Activated B cell treated with CpG ODN at 0.5 μM for 24 hours (primary cell): ENCODE results near the gene YBX1. TPM values are rescaled to one million over a fixed set of nuclear protein-coding genes. Genes with fewer than 3 reads are reported as not detected.

ENCODE experiments used
- ATAC-seq: fragments of 200-7000 bp; cut with Tn5 transposase; one replicate; pipeline ENCODE4 v1.10.0; 2021; ENCODE audit warnings: low read depth, mild to moderate bottlenecking, moderate library complexity
- CTCF ChIA-PET: fragments of 350-600 bp; sonication (Branson Sonifier 250); formaldehyde crosslinking; loops from one replicate; lab custom pipeline; 2021; ENCODE audit warnings: antibody characterized with exemption; lab: Charles Lee
- POLR2A ChIA-PET: fragments of 350-600 bp; sonication (Branson Sonifier 250); formaldehyde crosslinking; loops from one replicate; lab custom pipeline; 2021; ENCODE audit warnings: antibody characterized with exemption; lab: Charles Lee
- DNase-seq: peaks from one replicate; pipeline ENCODE4 v3.0.0; 2022
- H3K27ac Mint-ChIP-seq: one replicate; pipeline ENCODE4 v1.8.0; 2020; ENCODE audit warnings: mixed read lengths
- H3K27me3 Mint-ChIP-seq: one replicate; pipeline ENCODE4 v1.8.0; 2021; ENCODE audit warnings: mixed read lengths
- H3K36me3 Mint-ChIP-seq: one replicate; pipeline ENCODE4 v1.8.0; 2021; ENCODE audit warnings: low read depth, mixed read lengths
- H3K4me1 Mint-ChIP-seq: one replicate; pipeline ENCODE4 v1.8.0; 2021; ENCODE audit warnings: mixed read lengths
- H3K4me3 Mint-ChIP-seq: one replicate; pipeline ENCODE4 v1.8.0; 2020; ENCODE audit warnings: mild to moderate bottlenecking, mixed read lengths
- H3K9me3 Mint-ChIP-seq: one replicate; pipeline ENCODE4 v1.8.0; 2020; ENCODE audit warnings: mixed read lengths
- CTCF ChIP-seq: fragments of 200-600 bp; IDR thresholded peaks from one replicate; pipeline ENCODE4 v1.8.0; 2022; ENCODE audit warnings: antibody characterized with exemption, mild to moderate bottlenecking
- intact Hi-C: fragments of 100-400 bp; cut with micrococcal nuclease; formaldehyde crosslinking; loops from one replicate; pipeline ENCODE4 v1.15.1; 2024
- total RNA-seq: library from RNA; stranded (reverse); gene quantifications from 2 replicates; pipeline ENCODE4 v1.2.3, GENCODE V29; 2022

The YBX1 gene
- total RNA-seq, 1 donor from 2014 or later: 609 TPM

GRCh38 chr1:42737257-42737656, 55.0 kb downstream of the YBX1 start:
- peak overlapping the region; percentile 16 for H3K27ac Mint-ChIP-seq
- no peak for DNase-seq
- intact Hi-C loops: no loop called here

DNA sequence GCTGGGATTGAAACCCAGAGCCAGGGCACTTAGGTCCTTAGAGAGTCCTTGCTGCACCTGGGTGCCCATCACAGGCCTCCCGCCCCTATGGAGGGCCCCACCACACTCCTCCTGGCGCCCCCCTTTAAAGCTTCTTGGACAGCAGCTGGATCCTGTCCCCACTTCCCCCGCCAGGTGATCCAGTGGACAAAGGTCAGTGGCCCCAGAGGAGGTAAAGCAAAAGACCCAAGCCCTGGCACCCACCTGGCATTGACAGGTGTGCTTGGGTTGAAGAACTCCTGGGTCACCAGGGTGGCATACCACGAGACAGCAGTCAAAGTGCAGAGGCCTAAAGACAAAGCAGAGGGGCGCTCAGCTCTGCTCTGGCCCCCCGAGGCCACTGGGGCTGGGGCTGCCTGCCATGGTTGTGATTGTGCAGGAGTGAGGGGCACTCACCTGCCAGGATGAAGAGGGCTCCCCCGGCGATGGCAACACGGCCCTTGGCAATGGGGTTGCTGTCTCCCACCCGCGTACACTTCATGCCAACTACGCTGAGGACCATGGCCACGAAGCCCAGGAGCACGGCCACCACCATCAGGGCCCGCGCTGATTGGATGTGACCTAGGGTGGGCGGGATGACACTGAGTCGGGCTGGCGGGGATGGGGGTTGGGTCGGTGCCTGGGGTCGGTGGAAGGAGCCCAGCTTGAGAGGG, 55.9 kb downstream of the YBX1 start:
- POLR2A ChIA-PET: no interaction called here

More at GRCh38 chr1:42737257-42737656, 55.0 kb downstream of the YBX1 start:
- Mint-ChIP-seq H3K4me1 (peaks cover 16% of the 10 kb centered on the region), H3K27me3 (no peaks in the 10 kb centered on the region), H3K4me3 (no peak overlapping the region), H3K36me3 (no peaks in the 10 kb centered on the region), H3K9me3 (no peaks in the 10 kb centered on the region)
- TF ChIP-seq CTCF: no peak
- no peak for ATAC-seq
- CTCF ChIA-PET: no interaction called here
- POLR2A ChIA-PET: no interaction called here

GRCh38 chr1:42738678-42739226, 56.5 kb downstream of the YBX1 start:
- ChIA-PET CTCF (no interaction called here), POLR2A (no interaction called here)
- TF ChIP-seq CTCF: no peak
- H3K4me1 Mint-ChIP-seq: peaks cover 16% of the 10 kb centered on the region
- no peak overlapping the region for H3K27ac Mint-ChIP-seq
- H3K27me3 Mint-ChIP-seq: no peaks in the 10 kb centered on the region
- DNase-seq (no peak), ATAC-seq (no peak)
- intact Hi-C loops: no loop called here
- no peaks in the 10 kb centered on the region for H3K9me3 Mint-ChIP-seq
- H3K36me3 Mint-ChIP-seq: no peaks in the 10 kb centered on the region
- no peak overlapping the region for H3K4me3 Mint-ChIP-seq

More for the DNA sequence above, 55.9 kb downstream of the YBX1 start:
- TF ChIP-seq CTCF: no peak
- H3K27me3 Mint-ChIP-seq: no peaks in the 10 kb centered on the region
- CTCF ChIA-PET: no interaction called here
- H3K4me1 Mint-ChIP-seq: peaks cover 16% of the 10 kb centered on the region
- ATAC-seq (no peak), DNase-seq (no peak)
- intact Hi-C loops: no loop called here
- no peaks in the 10 kb centered on the region for H3K9me3 Mint-ChIP-seq
- no peak overlapping the region for H3K4me3 Mint-ChIP-seq
- no peak overlapping the region for H3K27ac Mint-ChIP-seq
- no peaks in the 10 kb centered on the region for H3K36me3 Mint-ChIP-seq

DNA sequence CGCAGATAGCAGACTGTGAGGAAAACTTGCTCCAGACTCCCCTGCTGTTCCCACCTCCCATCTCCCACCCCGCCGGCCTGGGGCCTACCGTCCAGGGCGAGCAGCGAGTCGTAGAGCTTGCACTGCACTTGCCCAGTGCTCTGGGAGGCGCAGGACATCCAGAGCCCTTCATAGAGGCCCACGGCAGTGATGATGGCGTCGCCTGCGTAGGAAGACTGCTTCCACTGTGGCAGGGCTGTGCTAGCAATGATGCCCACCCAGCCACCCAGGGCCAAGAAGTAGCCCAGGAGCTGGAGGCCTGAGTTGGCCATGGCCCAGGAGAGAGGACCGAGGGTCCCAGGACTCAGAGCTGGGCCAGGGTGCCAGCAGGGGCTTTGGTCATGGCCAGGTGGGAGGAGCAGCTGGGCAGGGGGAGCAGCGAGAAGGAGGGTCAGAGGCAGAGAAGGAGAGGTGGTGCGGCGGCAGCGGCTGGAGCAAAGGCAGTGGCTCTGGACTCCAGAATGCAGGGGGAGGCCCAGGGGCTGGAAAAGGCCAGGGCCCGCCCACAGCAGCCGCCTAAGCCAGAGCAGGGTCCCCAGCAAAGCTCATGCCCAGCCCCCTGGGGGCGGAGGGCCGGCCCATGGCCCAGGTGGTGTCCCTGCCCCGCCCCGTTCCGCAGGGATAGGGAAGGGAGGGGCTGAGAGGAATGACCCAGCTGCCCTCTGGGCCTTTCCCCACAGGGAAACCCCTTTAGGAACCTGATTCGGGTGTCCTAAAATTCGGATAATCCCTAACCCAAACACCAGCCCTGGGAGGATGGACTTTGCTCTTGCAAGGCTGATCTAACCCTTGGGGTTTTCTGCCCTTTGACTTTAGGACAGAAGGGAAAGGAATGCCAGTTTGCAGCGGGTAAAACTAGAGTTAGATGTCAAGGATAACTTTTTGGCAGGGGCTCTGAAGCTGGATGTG, 57.8 kb downstream of the YBX1 start, which contains the start of gene CLDN19:
Gene CLDN19 (minus strand): TSS at position 484 of the 948 bp plus-strand sequence. CDS start 173 bp downstream, at position 311.
- ChIA-PET POLR2A (no interaction called here), CTCF (no interaction called here)
- DNase-seq (no peak), ATAC-seq (no peak)
- no peak within 1 kb of the TSS for H3K4me3 Mint-ChIP-seq
- H3K36me3 Mint-ChIP-seq: no peaks in the 10 kb centered on the region
- H3K9me3 Mint-ChIP-seq: no peaks in the 10 kb centered on the region
- intact Hi-C loops: no loop called here
- H3K4me1 Mint-ChIP-seq: peaks cover 16% of the 10 kb centered on the region
- TF ChIP-seq CTCF: no peak
- H3K27me3 Mint-ChIP-seq: no peaks in the 10 kb centered on the region
- no peak within 1 kb of the TSS for H3K27ac Mint-ChIP-seq
